Left ventricle myocardium superior (tissue), 1 donor: Measurements from ENCODE around the gene POLA2. TPM values are rescaled to one million over a fixed set of nuclear protein-coding genes. Genes with fewer than 3 reads are reported as not detected.
"Not testable (repeated sequence)": the region's sequence is repeated elsewhere in the genome, so short reads cannot be mapped to it uniquely, and the experiment has no call there.

Experiments
- ATAC-seq: fragments of 200-7000 bp; cut with Tn5 transposase; one replicate; pipeline ENCODE4 v1.9.1; 2020; ENCODE audit warnings: mild to moderate bottlenecking, moderate library complexity
- DNase-seq: peaks from one replicate; pipeline ENCODE4 v3.0.0-alpha.2; 2020
- intact Hi-C: fragments of 100-400 bp; cut with micrococcal nuclease; formaldehyde crosslinking; loops from one replicate; pipeline ENCODE4 v1.11.0; 2022
- total RNA-seq: library from RNA; stranded (reverse); fragmentation: NEBNext Ultra II Directional; extraction: Animal tissue kit (Norgen Biotek cat#: 25700); gene quantifications from one replicate; pipeline ENCODE4 v1.2.1, GENCODE V29; 2021
- donor health status: DM: no; HTN: yes; CAD: no; lungs with severe emphysema.

POLA2 gene
- total RNA-seq, 1 donor from 2014 or later = 3.5 TPM

- DNase-seq (no peak), ATAC-seq (no peak)
- intact Hi-C loops = no loop called here
Observed at GRCh38 chr11:65236194-65237059, 25.3 kb upstream of the POLA2 start.

GRCh38 chr11:65238302-65238701 lies 23.5 kb upstream of the POLA2 start:
- DNase-seq, intact Hi-C loops, ATAC-seq: not testable (repeated sequence)

GRCh38 chr11:65241134-65241533 lies 20.6 kb upstream of the POLA2 start:
- DNase-seq (no peak), ATAC-seq (no peak)
- intact Hi-C loops = no loop called here

GRCh38 chr11:65241692-65242091 lies 20.1 kb upstream of the POLA2 start:
- no peak for DNase-seq
- intact Hi-C loops = no loop called here
- no peak for ATAC-seq

- DNase-seq (no peak), ATAC-seq (no peak)
- intact Hi-C loops = no loop called here
Observed at GRCh38 chr11:65242389-65242788, 19.4 kb upstream of the POLA2 start.

GRCh38 chr11:65243797-65244196 lies 18.0 kb upstream of the POLA2 start:
- intact Hi-C loops = no loop called here
- DNase-seq = no peak
- no peak for ATAC-seq

- intact Hi-C loops, DNase-seq, ATAC-seq: not testable (repeated sequence)
Observed at GRCh38 chr11:65245046-65245445, 16.7 kb upstream of the POLA2 start.

- no peak for DNase-seq
- no peak for ATAC-seq
- intact Hi-C loops = no loop called here
Observed at GRCh38 chr11:65246506-65246905, 15.3 kb upstream of the POLA2 start.

GRCh38 chr11:65248184-65248710 lies 13.5 kb upstream of the POLA2 start:
- intact Hi-C loops, ATAC-seq: not testable (repeated sequence)

GRCh38 chr11:65251476-65251875 lies 10.3 kb upstream of the POLA2 start:
- ATAC-seq = no peak
- no peak for DNase-seq
- intact Hi-C loops = no loop called here

More at GRCh38 chr11:65248184-65248710, 13.5 kb upstream of the POLA2 start:
- DNase-seq = not testable (repeated sequence)

GRCh38 chr11:65254724-65255123 lies 7.0 kb upstream of the POLA2 start:
- no peak for DNase-seq
- no peak for ATAC-seq
- intact Hi-C loops = no loop called here

- no peak for DNase-seq
- no peak for ATAC-seq
- intact Hi-C loops = no loop called here
Observed at GRCh38 chr11:65258988-65259387, 2.8 kb upstream of the POLA2 start.

- ATAC-seq (no peak), DNase-seq (no peak)
- intact Hi-C loops = no loop called here
Observed at GRCh38 chr11:65260302-65260701, 1.5 kb upstream of the POLA2 start.

GRCh38 chr11:65260756-65261590 lies 789 bp upstream of the POLA2 start:
- intact Hi-C loops = no loop called here
- DNase-seq = no peak
- ATAC-seq = no peak

GRCh38 chr11:65262381-65262680 lies 569 bp downstream of the POLA2 start:
- DNase-seq (no peak), ATAC-seq (no peak)
- intact Hi-C loops = no loop called here

- DNase-seq = no peak
- intact Hi-C loops = no loop called here
- ATAC-seq = no peak
Observed at GRCh38 chr11:65262776-65263175, 1.0 kb downstream of the POLA2 start.

GRCh38 chr11:65264747-65265146 lies 3.0 kb downstream of the POLA2 start:
- intact Hi-C loops, DNase-seq, ATAC-seq: not testable (repeated sequence)

- intact Hi-C loops = no loop called here
- DNase-seq = no peak
- no peak for ATAC-seq
Observed at GRCh38 chr11:65266210-65266609, 4.4 kb downstream of the POLA2 start.

- intact Hi-C loops = loop anchor here (2.0 kb wide), 1 partner anchor 40 kb away; the partner anchor contains the start of gene CDC42EP2
- DNase-seq (peak; percentile 66), ATAC-seq (peak; percentile 93)
Observed at GRCh38 chr11:65274735-65275682, 13.2 kb downstream of the POLA2 start.
